K562 (cell line): ENCODE measurements around the gene ARMC12. TPM values are rescaled to one million over a fixed set of nuclear protein-coding genes. Genes with fewer than 3 reads are reported as not detected.

Experiments used
- ARHGAP35 ChIP-seq: fragments of 450-650 bp; IDR thresholded peaks from 2 replicates; pipeline ENCODE4 v1.6.1; 2018; ENCODE audit not compliant: partially characterized antibody
- ATF3 ChIP-seq, 2 experiments: fragments of 450-650 bp in 1 of 2; sonication (generic) in 1 of 2; formaldehyde crosslinking in 1 of 2; IDR thresholded peaks in 1 of 2; conservative IDR thresholded peaks in 1 of 2; 2 replicates each; pipeline versions ENCODE4 v1.6.1 to v1.8.1; 2016 to 2023; ENCODE audit warnings: mild to moderate bottlenecking in 2 of 2, moderate library complexity in 2 of 2, inconsistent platforms in 1 of 2, missing genetic modification reagents in 1 of 2
- E2F6 ChIP-seq, 2 experiments: IDR thresholded peaks; 2 replicates each; pipeline ENCODE4 v1.6.1; 2011; ENCODE audit warnings: borderline replicate concordance in 1 of 2, control low read depth in 1 of 2, low read depth in 1 of 2, low read length in 1 of 2, mild to moderate bottlenecking in 1 of 2, mixed read lengths in 1 of 2, moderate library complexity in 1 of 2; ENCODE audit not compliant: insufficient read depth in 1 of 2, insufficient read length in 1 of 2, poor library complexity in 1 of 2, severe bottlenecking in 1 of 2; ENCODE audit errors: extremely low read depth in 1 of 2
- GABPB1 ChIP-seq: sonication (generic); formaldehyde crosslinking; IDR thresholded peaks from 2 replicates; pipeline ENCODE4 v1.8.0; 2022; ENCODE audit warnings: mild to moderate bottlenecking, missing genetic modification reagents
- HDAC1 ChIP-seq, 2 experiments: fragments of 450-650 bp; IDR thresholded peaks; 2 replicates each; pipeline ENCODE4 v1.6.1; 2016 to 2017; ENCODE audit warnings: inconsistent platforms in 1 of 2, mild to moderate bottlenecking in 1 of 2, moderate library complexity in 1 of 2
- ID3 ChIP-seq, 2 experiments: fragments of 250-450 bp in 1 of 2; fragments of 450-650 bp in 1 of 2; sonication (Bioruptor Pico) in 1 of 2; IDR thresholded peaks; 2 replicates each; pipeline versions ENCODE4 v1.6.1 to v1.8.0; 2016 to 2021; ENCODE audit warnings: mild to moderate bottlenecking in 2 of 2, moderate library complexity in 2 of 2, missing compliant biosample characterization in 1 of 2, missing genetic modification characterization in 1 of 2
- RBBP5 ChIP-seq: fragments of 200-600 bp; sonication (generic); IDR thresholded peaks from 2 replicates; pipeline ENCODE4 v1.6.1; 2012; ENCODE audit warnings: borderline replicate concordance, mild to moderate bottlenecking, low read length, control low read depth, inconsistent platforms; ENCODE audit not compliant: insufficient read depth, poor library complexity, severe bottlenecking
- SAFB ChIP-seq: fragments of 200-400 bp; formaldehyde crosslinking; IDR thresholded peaks from 2 replicates; pipeline ENCODE4 v1.6.1; 2017; ENCODE audit warnings: low read depth, low read length, borderline replicate concordance
- ZBED1 ChIP-seq: IDR thresholded peaks from 2 replicates; pipeline ENCODE4 v1.6.1; 2014
- ZNF431 ChIP-seq: sonication (generic); formaldehyde crosslinking; IDR thresholded peaks from 2 replicates; pipeline ENCODE4 v1.8.0; 2022; ENCODE audit warnings: mild to moderate bottlenecking, missing genetic modification reagents
- polyA plus RNA-seq, 8 experiments: library from polyadenylated mRNA; depleted of rRNA in 4 of 8; stranded (reverse) in 5 of 8; unstranded in 3 of 8; fragments of >200 nt; fragmentation: Nextera tagmentation in 2 of 8; fragmentation: Illumina TruSeq in 1 of 8; extraction: Ambion mirVana in 2 of 8; extraction: Trizol in 1 of 8; gene quantifications; 2 replicates each; pipeline versions ENCODE4 v1.2.1 to v1.2.3, GENCODE V29; 2011 to 2014; ENCODE audit warnings: inconsistent platforms in 1 of 8, missing spikeins in 1 of 8
- total RNA-seq, 7 experiments: library from RNA; depleted of rRNA in 6 of 7; stranded (reverse); fragments of >200 nt in 6 of 7; fragmentation: Illumina TruSeq in 2 of 7; extraction: Trizol in 2 of 7; gene quantifications; 2 replicates each; pipeline versions ENCODE4 v1.2.1 to v1.2.3, GENCODE V29; 2011 to 2021; ENCODE audit warnings: low replicate concordance in 1 of 7

Gene ARMC12
- total and polyA plus RNA-seq, 9 of the 15 experiments (the other 6 are each of a cell fraction or from before 2014, with no cell fraction given), result 0.09 to 0.58 (median 0.31) TPM; not detected in 3

GRCh38 chr6:35728683-35729678 lies 7.9 kb upstream of the ARMC12 start (continued):
- no peak for TF ChIP-seq ARHGAP35
- no peak for TF ChIP-seq ATF3 (IDR thresholded peaks at IDR 0.05)
- no peak for TF ChIP-seq ATF3 (CRISPR knock-in tag; conservative IDR thresholded peaks at IDR 0.05)
- TF ChIP-seq ID3 (CRISPR knock-in tag; IDR thresholded peaks at IDR 0.05), result no peak
- TF ChIP-seq ID3 (tag; IDR thresholded peaks at IDR 0.05), result peak; percentile 42; the same call in 1 of the 2 replicates
- no peak for TF ChIP-seq RBBP5
- TF ChIP-seq HDAC1 (IDR thresholded peaks at IDR 0.05), result peak in 1 of 2 experiments; percentile 36; a peak in 1 of 4 replicates
- peak; percentile 23; the same call in 1 of the 2 replicates for TF ChIP-seq GABPB1 (CRISPR knock-in tag)
- peak in 1 of 2 experiments; percentile 40 for TF ChIP-seq E2F6 (IDR thresholded peaks at IDR 0.05; ENCODE audit: borderline replicate concordance in 1 of 2, extremely low read depth in 1 of 2, insufficient read depth in 1 of 2, insufficient read length in 1 of 2, low read depth in 1 of 2, low read length in 1 of 2, poor library complexity in 1 of 2, severe bottlenecking in 1 of 2)
- TF ChIP-seq SAFB, result no peak
- 0 out of 2 replicates have a peak, but pooled peaks have one; percentile 36 for TF ChIP-seq ZNF431
- no peak for TF ChIP-seq ZBED1
